ENCODE data around the gene PFKFB4. TPM values are rescaled to one million over a fixed set of nuclear protein-coding genes. Genes with fewer than 3 reads are reported as not detected.

PFKFB4 gene
- total and polyA plus RNA-seq, 2 of the 8 experiments (the other 6 are each of a cell fraction or from before 2014, with no cell fraction given) = 10.7 to 20.1 TPM

- Histone ChIP-seq H2BK120ac (replicated peaks; ENCODE audit: low read depth, low read length) (no peak overlapping the region), H2BK15ac (ENCODE audit: low read length) (no peak overlapping the region), H3K27ac (ENCODE audit: low read depth, low read length) (no peak overlapping the region), H3K23me2 (ENCODE audit: low read depth, low read length) (peaks cover 11% of the 10 kb centered on the region; the same call in 1 of the 2 replicates), H3K9me3 (ENCODE audit: insufficient read depth in 2 of 2, low read depth in 1 of 2, low read length in 1 of 2) (no peaks in the 10 kb centered on the region), H3K18ac (ENCODE audit: extremely low read depth, low read length) (no peak overlapping the region), H2BK5ac (ENCODE audit: low read depth, low read length) (no peak overlapping the region), H4K8ac (ENCODE audit: extremely low read depth, insufficient read depth, low read length) (no peak overlapping the region), H2BK20ac (ENCODE audit: low read length) (0 out of 2 replicates have a peak overlapping the region, but pooled peaks have one; percentile 1), H3K4me2 (ENCODE audit: insufficient read depth in 1 of 2, low read depth in 2 of 2, low read length in 2 of 2) (no peak overlapping the region), H3K79me2 (ENCODE audit: control insufficient read depth in 1 of 2, insufficient read depth in 2 of 2, low read length in 2 of 2) (0 out of 4 replicates have a peak, but pooled peaks cover 0 to under 1% of the 10 kb centered on the region in 2 experiments), H3K23ac (ENCODE audit: insufficient read length) (no peak overlapping the region), H3K9ac (replicated peaks in 1 of 4; ENCODE audit: extremely low read depth in 1 of 4, low read depth in 3 of 4, low read length in 3 of 4) (no peak overlapping the region), H3K27me3 (replicated peaks in 1 of 4; ENCODE audit: control insufficient read depth in 3 of 4, extremely low read depth in 1 of 4, insufficient read depth in 3 of 4, low read length in 3 of 4) (peaks cover 0 to 3% (median 0%) of the 10 kb centered on the region in 4 experiments; a peak in 2 of 7 replicates), H3K56ac (replicated peaks; ENCODE audit: insufficient read length, low read depth, low read length) (no peak overlapping the region), H3K36me3 (ENCODE audit: control insufficient read depth in 2 of 4, insufficient read depth in 4 of 4, low read length in 3 of 4) (no peaks in the 10 kb centered on the region), H4K91ac (replicated peaks; ENCODE audit: insufficient read length, low read length) (peak overlapping the region; percentile 4), H2AK5ac (ENCODE audit: low read depth, low read length) (no peak overlapping the region), H2AFZ (ENCODE audit: low read length) (no peak overlapping the region), H3K4me3 (ENCODE audit: extremely low read depth in 1 of 4, insufficient read depth in 2 of 4, low read depth in 3 of 4, low read length in 4 of 4) (no peak overlapping the region), H3K4me1 (replicated peaks in 1 of 4; ENCODE audit: control insufficient read depth in 3 of 4, insufficient read depth in 4 of 4, low read length in 3 of 4) (peaks cover 4 to 14% (median 12%) of the 10 kb centered on the region in 4 experiments), H3K14ac (ENCODE audit: insufficient read length) (no peak overlapping the region), H2BK12ac (ENCODE audit: low read depth, low read length) (peak overlapping the region; percentile 97; the same call in 1 of the 2 replicates), H3K79me1 (ENCODE audit: low read depth, low read length) (peaks cover 7% of the 10 kb centered on the region), H4K5ac (ENCODE audit: insufficient read length, low read depth, low read length) (no peak overlapping the region), H3K4ac (replicated peaks; ENCODE audit: insufficient read length, low read depth, low read length) (no peak overlapping the region), H4K20me1 (replicated peaks in 1 of 2; ENCODE audit: control insufficient read depth in 1 of 2, insufficient read depth in 2 of 2, low read length in 2 of 2) (no peaks in the 10 kb centered on the region)
- CTCF ChIA-PET (ENCODE audit: partially characterized antibody) = interaction anchor here (0.6 to 11.2 kb wide), 7 partner anchors 10 to 296 kb away, joined by 3 to 251 read pairs (median 6); a partner anchor contains a TSS
- DNase-seq (ENCODE audit: low read depth in 1 of 2, low spot score in 2 of 2) (no peak), FAIRE-seq (no peak)
- TF ChIP-seq HDAC6 (IDR thresholded peaks at IDR 0.05; ENCODE audit: low read depth, low read length) (no peak), GTF2F1 (IDR thresholded peaks at IDR 0.05; ENCODE audit: borderline replicate concordance, low read depth, low read length) (no peak), SRF (IDR thresholded peaks at IDR 0.05; ENCODE audit: low read depth, low read length) (no peak), TEAD4 (IDR thresholded peaks at IDR 0.05; ENCODE audit: low read depth, low read length) (no peak), SIN3A (conservative IDR thresholded peaks at IDR 0.05 in 1 of 2, IDR thresholded peaks at IDR 0.05 in 1 of 2; ENCODE audit: low read depth in 1 of 2, low read length in 2 of 2) (no peak), SP1 (IDR thresholded peaks at IDR 0.05; ENCODE audit: low read depth, low read length) (no peak), CBX5 (IDR thresholded peaks at IDR 0.05; ENCODE audit: low read depth, low read length) (no peak), KDM4A (IDR thresholded peaks at IDR 0.05; ENCODE audit: low read depth, low read length, severe bottlenecking) (no peak), RBBP5 (IDR thresholded peaks at IDR 0.05; ENCODE audit: borderline replicate concordance, low read depth, low read length) (no peak)
- TF ChIP-seq, protein P1, sequence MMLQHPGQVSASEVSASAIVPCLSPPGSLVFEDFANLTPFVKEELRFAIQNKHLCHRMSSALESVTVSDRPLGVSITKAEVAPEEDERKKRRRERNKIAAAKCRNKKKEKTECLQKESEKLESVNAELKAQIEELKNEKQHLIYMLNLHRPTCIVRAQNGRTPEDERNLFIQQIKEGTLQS (IDR thresholded peaks at IDR 0.05; ENCODE audit: insufficient read depth, low read depth, low read length) = no peak
- 95% methylated on average over 6 of the region's 6 CpGs; no CpG with 5 or more reads in 1 of the 2 experiments for WGBS, 2 experiments (ENCODE audit: extremely low coverage in 1 of 2, insufficient coverage in 1 of 2, insufficient read length in 1 of 2, insufficient replicate concordance in 2 of 2, low coverage in 1 of 2, low lambda C conversion rate in 2 of 2, missing lambda C conversion rate in 1 of 2)
- POLR2A ChIA-PET (ENCODE audit: partially characterized antibody) = interaction anchor here (1.3 to 2.8 kb wide), 4 partner anchors 31 to 61 kb away, joined by 3 to 15 read pairs (median 7); partner anchors contain the start of gene ATRIP
These were observed 50.6 kb downstream of the PFKFB4 start for GRCh38 chr3:48505968-48506504.

Data from H1 (cell line).